PC-3 (cell line): ENCODE data around the gene DNMBP.

Source experiments
- EZH2 ChIP-seq: fragments of 300-600 bp; sonication (generic); IDR thresholded peaks from one replicate; pipeline ENCODE4 v1.6.1; 2017; ENCODE audit warnings: antibody characterized with exemption, mild to moderate bottlenecking, low read length; ENCODE audit not compliant: unreplicated experiment
- EZH2phosphoT487 ChIP-seq: fragments of 300-600 bp; sonication (generic); IDR thresholded peaks from 2 replicates; pipeline ENCODE4 v1.6.1; 2018; ENCODE audit warnings: mild to moderate bottlenecking, antibody characterized with exemption, low read length, borderline replicate concordance
- TF ChIP-seq, protein P1 (sequence below): fragments of 300-600 bp; sonication (generic); conservative IDR thresholded peaks from 2 replicates; pipeline ENCODE4 v1.5.1; 2017; ENCODE audit warnings: antibody characterized with exemption, low read depth, mild to moderate bottlenecking, low read length

DNA sequence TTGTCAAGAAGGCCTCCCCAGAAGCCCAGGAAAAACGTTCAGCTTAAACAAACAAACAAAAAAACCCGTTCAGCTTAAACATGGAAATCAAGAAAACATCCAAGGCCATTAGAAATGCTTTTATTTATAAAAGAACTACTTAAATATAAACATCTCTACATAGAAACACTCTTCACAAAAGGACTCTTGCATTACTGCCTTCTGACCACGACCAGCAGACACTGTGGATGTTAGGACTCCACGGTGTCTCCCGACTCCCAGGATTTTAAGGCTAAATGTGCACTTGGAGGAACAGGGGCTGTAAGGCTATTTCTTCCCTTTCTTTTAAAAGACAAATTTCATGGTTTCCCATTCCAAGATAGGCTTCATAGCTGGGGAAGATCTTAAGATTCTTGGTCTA, 134.3 kb downstream of the DNMBP start:
- TF ChIP-seq, protein P1, sequence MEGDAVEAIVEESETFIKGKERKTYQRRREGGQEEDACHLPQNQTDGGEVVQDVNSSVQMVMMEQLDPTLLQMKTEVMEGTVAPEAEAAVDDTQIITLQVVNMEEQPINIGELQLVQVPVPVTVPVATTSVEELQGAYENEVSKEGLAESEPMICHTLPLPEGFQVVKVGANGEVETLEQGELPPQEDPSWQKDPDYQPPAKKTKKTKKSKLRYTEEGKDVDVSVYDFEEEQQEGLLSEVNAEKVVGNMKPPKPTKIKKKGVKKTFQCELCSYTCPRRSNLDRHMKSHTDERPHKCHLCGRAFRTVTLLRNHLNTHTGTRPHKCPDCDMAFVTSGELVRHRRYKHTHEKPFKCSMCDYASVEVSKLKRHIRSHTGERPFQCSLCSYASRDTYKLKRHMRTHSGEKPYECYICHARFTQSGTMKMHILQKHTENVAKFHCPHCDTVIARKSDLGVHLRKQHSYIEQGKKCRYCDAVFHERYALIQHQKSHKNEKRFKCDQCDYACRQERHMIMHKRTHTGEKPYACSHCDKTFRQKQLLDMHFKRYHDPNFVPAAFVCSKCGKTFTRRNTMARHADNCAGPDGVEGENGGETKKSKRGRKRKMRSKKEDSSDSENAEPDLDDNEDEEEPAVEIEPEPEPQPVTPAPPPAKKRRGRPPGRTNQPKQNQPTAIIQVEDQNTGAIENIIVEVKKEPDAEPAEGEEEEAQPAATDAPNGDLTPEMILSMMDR = no peak
- no peak for TF ChIP-seq EZH2
- no peak for TF ChIP-seq EZH2phosphoT487
